ENCODE measurements around the gene NAP1L1.

- TF ChIP-seq, protein P1, sequence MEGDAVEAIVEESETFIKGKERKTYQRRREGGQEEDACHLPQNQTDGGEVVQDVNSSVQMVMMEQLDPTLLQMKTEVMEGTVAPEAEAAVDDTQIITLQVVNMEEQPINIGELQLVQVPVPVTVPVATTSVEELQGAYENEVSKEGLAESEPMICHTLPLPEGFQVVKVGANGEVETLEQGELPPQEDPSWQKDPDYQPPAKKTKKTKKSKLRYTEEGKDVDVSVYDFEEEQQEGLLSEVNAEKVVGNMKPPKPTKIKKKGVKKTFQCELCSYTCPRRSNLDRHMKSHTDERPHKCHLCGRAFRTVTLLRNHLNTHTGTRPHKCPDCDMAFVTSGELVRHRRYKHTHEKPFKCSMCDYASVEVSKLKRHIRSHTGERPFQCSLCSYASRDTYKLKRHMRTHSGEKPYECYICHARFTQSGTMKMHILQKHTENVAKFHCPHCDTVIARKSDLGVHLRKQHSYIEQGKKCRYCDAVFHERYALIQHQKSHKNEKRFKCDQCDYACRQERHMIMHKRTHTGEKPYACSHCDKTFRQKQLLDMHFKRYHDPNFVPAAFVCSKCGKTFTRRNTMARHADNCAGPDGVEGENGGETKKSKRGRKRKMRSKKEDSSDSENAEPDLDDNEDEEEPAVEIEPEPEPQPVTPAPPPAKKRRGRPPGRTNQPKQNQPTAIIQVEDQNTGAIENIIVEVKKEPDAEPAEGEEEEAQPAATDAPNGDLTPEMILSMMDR (IDR thresholded peaks at IDR 0.05) = no peak
- no peak for TF ChIP-seq POLR2A (IDR thresholded peaks at IDR 0.05)
These were observed 81.2 kb downstream of the NAP1L1 start for GRCh38 chr12:76003355-76003638.
